ENCODE measurements around the gene OPCML.

Gene OPCML

GRCh38 chr11:133081730-133082452 is 450.4 kb downstream of the OPCML start:
- Histone ChIP-seq H3K27me3 (ENCODE audit: low read length) (no peaks in the 10 kb centered on the region), H3K4me3 (ENCODE audit: insufficient read depth, low read length, poor library complexity, severe bottlenecking) (no peak overlapping the region), H3K27ac (ENCODE audit: low read depth, low read length) (no peak overlapping the region), H3K9ac (ENCODE audit: low read length) (no peak overlapping the region), H3K36me3 (ENCODE audit: low read length) (no peaks in the 10 kb centered on the region), H2AFZ (ENCODE audit: low read depth, low read length, severe bottlenecking) (no peak overlapping the region), H3F3A (ENCODE audit: insufficient read depth) (no peaks in the 10 kb centered on the region), H4K20me1 (ENCODE audit: low read depth, low read length) (no peaks in the 10 kb centered on the region), H3K9me3 (ENCODE audit: insufficient read depth, low read length) (no peaks in the 10 kb centered on the region), H3K9me2 (replicated peaks; ENCODE audit: insufficient read depth, low read length) (no peaks in the 10 kb centered on the region), H3K4me2 (ENCODE audit: low read depth, low read length, poor library complexity, severe bottlenecking) (no peak overlapping the region), H3K79me2 (ENCODE audit: insufficient read depth, low read length) (no peaks in the 10 kb centered on the region)
- TF ChIP-seq EZH2phosphoT487 (conservative IDR thresholded peaks at IDR 0.05; ENCODE audit: low read length), result no peak
- no peak for TF ChIP-seq CTCF (IDR thresholded peaks at IDR 0.05; ENCODE audit: insufficient read depth, low read length, poor library complexity, severe bottlenecking)

- Histone ChIP-seq H3K4me3 (ENCODE audit: insufficient read depth, low read length, poor library complexity, severe bottlenecking) (no peak overlapping the region), H3K9ac (ENCODE audit: low read length) (no peak overlapping the region), H4K20me1 (ENCODE audit: low read depth, low read length) (no peaks in the 10 kb centered on the region), H3K79me2 (ENCODE audit: insufficient read depth, low read length) (no peaks in the 10 kb centered on the region), H3K4me2 (ENCODE audit: low read depth, low read length, poor library complexity, severe bottlenecking) (no peak overlapping the region), H3K27ac (ENCODE audit: low read depth, low read length) (no peak overlapping the region), H3K27me3 (ENCODE audit: low read length) (no peaks in the 10 kb centered on the region), H3K36me3 (ENCODE audit: low read length) (no peaks in the 10 kb centered on the region), H2AFZ (ENCODE audit: low read depth, low read length, severe bottlenecking) (no peak overlapping the region), H3F3A (ENCODE audit: insufficient read depth) (no peaks in the 10 kb centered on the region), H3K9me2 (replicated peaks; ENCODE audit: insufficient read depth, low read length) (no peaks in the 10 kb centered on the region), H3K9me3 (ENCODE audit: insufficient read depth, low read length) (no peaks in the 10 kb centered on the region)
- no peak for TF ChIP-seq EZH2phosphoT487 (conservative IDR thresholded peaks at IDR 0.05; ENCODE audit: low read length)
- no peak for TF ChIP-seq CTCF (IDR thresholded peaks at IDR 0.05; ENCODE audit: insufficient read depth, low read length, poor library complexity, severe bottlenecking)
These were observed 451.3 kb downstream of the OPCML start for GRCh38 chr11:133081020-133081419.

GRCh38 chr11:133078591-133079404 is 453.5 kb downstream of the OPCML start:
- H3K9me2 ChIP-seq (replicated peaks; ENCODE audit: insufficient read depth, low read length), result no peaks in the 10 kb centered on the region
- H3K4me2 ChIP-seq (ENCODE audit: low read depth, low read length, poor library complexity, severe bottlenecking), result no peak overlapping the region
- H3K4me3 ChIP-seq (ENCODE audit: insufficient read depth, low read length, poor library complexity, severe bottlenecking), result no peak overlapping the region
- no peak overlapping the region for H3K27ac ChIP-seq (ENCODE audit: low read depth, low read length)
- no peaks in the 10 kb centered on the region for H3F3A ChIP-seq (ENCODE audit: insufficient read depth)
- TF ChIP-seq CTCF (IDR thresholded peaks at IDR 0.05; ENCODE audit: insufficient read depth, low read length, poor library complexity, severe bottlenecking), result peak; percentile 10
- no peak for TF ChIP-seq EZH2phosphoT487 (conservative IDR thresholded peaks at IDR 0.05; ENCODE audit: low read length)
- H2AFZ ChIP-seq (ENCODE audit: low read depth, low read length, severe bottlenecking), result no peak overlapping the region
- H3K79me2 ChIP-seq (ENCODE audit: insufficient read depth, low read length), result no peaks in the 10 kb centered on the region
- no peaks in the 10 kb centered on the region for H3K27me3 ChIP-seq (ENCODE audit: low read length)
- H3K36me3 ChIP-seq (ENCODE audit: low read length), result no peaks in the 10 kb centered on the region
- H3K9ac ChIP-seq (ENCODE audit: low read length), result no peak overlapping the region
- H3K9me3 ChIP-seq (ENCODE audit: insufficient read depth, low read length), result no peaks in the 10 kb centered on the region
- H4K20me1 ChIP-seq (ENCODE audit: low read depth, low read length), result no peaks in the 10 kb centered on the region
